ENCODE measurements around the gene MMP21. TPM values are rescaled to one million over a fixed set of nuclear protein-coding genes. Genes with fewer than 3 reads are reported as not detected.

The MMP21 gene
- total RNA-seq = not detected
- long read RNA-seq = 0 reads

- no peak for TF ChIP-seq CTCF (IDR thresholded peaks at IDR 0.05; ENCODE audit: borderline replicate concordance)
- peaks cover 3% of the 10 kb centered on the region for H3K27me3 ChIP-seq (ENCODE audit: low read depth)
- intact Hi-C loops (cut with micrococcal nuclease) = no loop called here
- no peak for DNase-seq
- H3K4me1 ChIP-seq = no peaks in the 10 kb centered on the region
- H3K36me3 ChIP-seq = no peaks in the 10 kb centered on the region
- H3K9me3 ChIP-seq (replicated peaks) = peaks cover 4% of the 10 kb centered on the region
- H3K27ac ChIP-seq (replicated peaks) = no peak within 1 kb of the TSS
- no peak within 1 kb of the TSS for H3K4me3 ChIP-seq
Observed at GRCh38 chr10:125775491-125776106, at the start of gene MMP21. Gene MMP21 (minus strand): TSS chr10:125775821. CDS start chr10:125775821, 0 bp downstream.

- DNase-seq = no peak
- no peak for TF ChIP-seq CTCF (IDR thresholded peaks at IDR 0.05; ENCODE audit: borderline replicate concordance)
- Histone ChIP-seq H3K4me1 (peaks cover 62% of the 10 kb centered on the region), H3K36me3 (peaks cover 32% of the 10 kb centered on the region), H3K4me3 (peak overlapping the region; percentile 98), H3K27ac (replicated peaks) (no peak overlapping the region), H3K27me3 (ENCODE audit: low read depth) (no peaks in the 10 kb centered on the region), H3K9me3 (replicated peaks) (no peaks in the 10 kb centered on the region)
- intact Hi-C loops (cut with micrococcal nuclease) = no loop called here
Observed at GRCh38 chr10:125824736-125825135, 49.1 kb upstream of the MMP21 start.

GRCh38 chr10:125823663-125824251 is 48.1 kb upstream of the MMP21 start:
- no peak for DNase-seq
- Histone ChIP-seq H3K4me3 (peak overlapping the region; percentile 98), H3K4me1 (peaks cover 58% of the 10 kb centered on the region), H3K27me3 (ENCODE audit: low read depth) (no peaks in the 10 kb centered on the region), H3K36me3 (peaks cover 22% of the 10 kb centered on the region), H3K27ac (replicated peaks) (peak overlapping the region; percentile 96), H3K9me3 (replicated peaks) (no peaks in the 10 kb centered on the region)
- intact Hi-C loops (cut with micrococcal nuclease) = no loop called here
- no peak for TF ChIP-seq CTCF (IDR thresholded peaks at IDR 0.05; ENCODE audit: borderline replicate concordance)

- Histone ChIP-seq H3K9me3 (replicated peaks) (no peaks in the 10 kb centered on the region), H3K4me3 (peak within 1 kb of the TSS; percentile 98), H3K27ac (replicated peaks) (peak within 1 kb of the TSS; percentile 96), H3K27me3 (ENCODE audit: low read depth) (no peaks in the 10 kb centered on the region), H3K4me1 (peaks cover 58% of the 10 kb centered on the region), H3K36me3 (peaks cover 15% of the 10 kb centered on the region)
- intact Hi-C loops (cut with micrococcal nuclease) = no loop called here
- TF ChIP-seq CTCF (IDR thresholded peaks at IDR 0.05; ENCODE audit: borderline replicate concordance) = no peak
- peak; percentile 91 for DNase-seq
Observed at GRCh38 chr10:125822878-125823662, 47.4 kb upstream of the MMP21 start, which contains the start of the genes BCCIP and UROS. Gene BCCIP (plus strand): TSS chr10:125823546. CDS start chr10:125823558, 12 bp downstream. Gene UROS (minus strand): TSS chr10:125823258. CDS start chr10:125816499, 6,759 bp downstream.

GRCh38 chr10:125820701-125821100 is 45.1 kb upstream of the MMP21 start:
- Histone ChIP-seq H3K4me3 (no peak overlapping the region), H3K27ac (replicated peaks) (no peak overlapping the region)

More at GRCh38 chr10:125820701-125821100, 45.1 kb upstream of the MMP21 start:
- no peak for TF ChIP-seq CTCF (IDR thresholded peaks at IDR 0.05; ENCODE audit: borderline replicate concordance)
- intact Hi-C loops (cut with micrococcal nuclease) = no loop called here
- Histone ChIP-seq H3K27me3 (ENCODE audit: low read depth) (no peaks in the 10 kb centered on the region), H3K9me3 (replicated peaks) (no peaks in the 10 kb centered on the region), H3K36me3 (peaks cover 5% of the 10 kb centered on the region), H3K4me1 (peaks cover 51% of the 10 kb centered on the region)
- no peak for DNase-seq

Data from left ventricle myocardium inferior (tissue), 1 donor.